ENCODE data around the gene TGFA. TPM values are rescaled to one million over a fixed set of nuclear protein-coding genes. Genes with fewer than 3 reads are reported as not detected.

TGFA gene
- polyA plus RNA-seq, 1 donor (not counting 4 experiments of a cell fraction or from before 2014, with no cell fraction given) = 51.7 TPM

DNA sequence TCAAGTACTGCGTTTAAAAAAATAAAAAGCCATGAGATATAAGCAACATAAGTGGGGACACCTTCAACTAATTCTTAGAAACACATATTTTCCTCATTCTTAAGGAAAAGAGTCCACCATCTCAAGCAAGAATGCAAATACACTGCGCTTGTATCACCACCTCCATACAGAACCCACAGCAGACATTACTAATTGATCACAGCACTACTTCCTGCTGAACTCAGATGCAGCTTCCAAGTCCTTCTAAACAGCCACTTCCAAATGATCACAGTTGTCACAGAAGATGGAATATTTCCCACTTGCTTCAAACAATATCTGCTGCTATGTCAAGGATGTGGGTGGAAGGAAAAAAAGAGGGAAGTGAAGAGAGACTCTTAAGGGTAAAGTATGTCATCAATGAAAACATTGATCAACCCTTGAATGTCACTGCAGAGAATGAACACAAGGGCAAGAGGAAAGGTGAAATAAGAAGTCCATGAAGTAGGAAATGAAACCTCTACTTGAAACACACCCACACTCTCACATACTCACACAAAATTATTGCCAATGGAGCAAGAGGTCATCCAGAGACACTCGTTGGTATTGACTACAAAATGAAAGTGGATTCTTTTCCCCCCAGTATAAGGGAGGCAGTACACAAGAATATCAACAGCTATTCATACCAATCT is 22.1 kb downstream of the TGFA start:
- H3K4me3 ChIP-seq (ENCODE audit: control insufficient read depth in 2 of 3, extremely low read depth in 1 of 3, insufficient read depth in 2 of 3, low read depth in 1 of 3, low read length in 3 of 3) = no peak overlapping the region
- FAIRE-seq (peak; percentile 49), DNase-seq (ENCODE audit: low read depth, low spot score) (no peak)
- H2AFZ ChIP-seq (ENCODE audit: control insufficient read depth, low read length) = no peak overlapping the region
- H3K4me1 ChIP-seq (ENCODE audit: control insufficient read depth, extremely low read depth, insufficient read depth, low read length) = peaks cover 43% of the 10 kb centered on the region
- no peak overlapping the region for H3K9ac ChIP-seq (ENCODE audit: control insufficient read depth, extremely low read depth, insufficient read depth, low read length)
- H3K27me3 ChIP-seq (ENCODE audit: control insufficient read depth, extremely low read depth, insufficient read depth, low read length) = no peaks in the 10 kb centered on the region
- H4K20me1 ChIP-seq (ENCODE audit: control insufficient read depth, extremely low read depth, insufficient read depth, low read length) = peaks cover 12% of the 10 kb centered on the region
- peaks cover 13% of the 10 kb centered on the region for H3K9me1 ChIP-seq (ENCODE audit: control insufficient read depth, extremely low read depth, insufficient read depth, low read length)
- H3K4me2 ChIP-seq (ENCODE audit: control insufficient read depth, extremely low read depth, insufficient read depth, low read depth, low read length) = no peak overlapping the region
- no peak for TF ChIP-seq EZH2 (IDR thresholded peaks at IDR 0.05; ENCODE audit: low read length)
- TF ChIP-seq, protein P1, sequence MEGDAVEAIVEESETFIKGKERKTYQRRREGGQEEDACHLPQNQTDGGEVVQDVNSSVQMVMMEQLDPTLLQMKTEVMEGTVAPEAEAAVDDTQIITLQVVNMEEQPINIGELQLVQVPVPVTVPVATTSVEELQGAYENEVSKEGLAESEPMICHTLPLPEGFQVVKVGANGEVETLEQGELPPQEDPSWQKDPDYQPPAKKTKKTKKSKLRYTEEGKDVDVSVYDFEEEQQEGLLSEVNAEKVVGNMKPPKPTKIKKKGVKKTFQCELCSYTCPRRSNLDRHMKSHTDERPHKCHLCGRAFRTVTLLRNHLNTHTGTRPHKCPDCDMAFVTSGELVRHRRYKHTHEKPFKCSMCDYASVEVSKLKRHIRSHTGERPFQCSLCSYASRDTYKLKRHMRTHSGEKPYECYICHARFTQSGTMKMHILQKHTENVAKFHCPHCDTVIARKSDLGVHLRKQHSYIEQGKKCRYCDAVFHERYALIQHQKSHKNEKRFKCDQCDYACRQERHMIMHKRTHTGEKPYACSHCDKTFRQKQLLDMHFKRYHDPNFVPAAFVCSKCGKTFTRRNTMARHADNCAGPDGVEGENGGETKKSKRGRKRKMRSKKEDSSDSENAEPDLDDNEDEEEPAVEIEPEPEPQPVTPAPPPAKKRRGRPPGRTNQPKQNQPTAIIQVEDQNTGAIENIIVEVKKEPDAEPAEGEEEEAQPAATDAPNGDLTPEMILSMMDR (optimal IDR thresholded peaks at IDR 0.05 in 1 of 3, IDR thresholded peaks at IDR 0.05 in 1 of 3, conservative IDR thresholded peaks at IDR 0.05 in 1 of 3; ENCODE audit: extremely low read depth in 1 of 3, insufficient read depth in 2 of 3, low read length in 3 of 3) = no peak
- dilution Hi-C loops (cut with MboI; ENCODE audit: extremely low pct_ligation_motif_present, low sequenced_read_pairs) = no loop called here
- H3K79me2 ChIP-seq (ENCODE audit: control insufficient read depth, insufficient read depth, low read length) = peaks cover 100% of the 10 kb centered on the region
- H3K27ac ChIP-seq (ENCODE audit: control insufficient read depth, insufficient read depth, low read length) = no peak overlapping the region
- H3K9me3 ChIP-seq (ENCODE audit: control insufficient read depth, low read depth, low read length) = no peaks in the 10 kb centered on the region
- H3K36me3 ChIP-seq (ENCODE audit: control insufficient read depth in 2 of 2, extremely low read depth in 1 of 2, insufficient read depth in 2 of 2, low read length in 2 of 2) = peaks cover 2 to 12% of the 10 kb centered on the region in 2 experiments

DNA sequence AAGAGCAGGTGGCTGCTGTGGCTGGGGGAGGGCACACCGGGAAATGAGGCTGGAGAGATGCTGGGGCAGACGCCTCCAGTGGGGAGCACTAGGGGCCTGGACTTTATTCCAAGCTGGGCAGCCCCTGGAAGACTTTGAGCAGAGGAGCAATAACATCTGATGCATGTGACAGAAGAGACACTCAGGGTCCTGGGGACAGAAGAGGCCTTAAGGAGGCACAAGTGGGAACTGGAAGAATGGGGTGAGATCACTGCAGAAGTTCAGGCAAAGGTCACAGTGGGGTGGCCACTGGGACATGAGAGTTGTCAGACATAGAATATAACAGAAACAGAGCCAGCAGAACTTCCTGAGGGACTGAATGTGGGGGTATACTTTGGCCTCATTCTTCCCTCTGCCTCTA is 24.0 kb downstream of the TGFA start:
- H3K4me1 ChIP-seq (ENCODE audit: control insufficient read depth, extremely low read depth, insufficient read depth, low read length) = peaks cover 58% of the 10 kb centered on the region

More for the DNA sequence above, 24.0 kb downstream of the TGFA start:
- H3K27ac ChIP-seq (ENCODE audit: control insufficient read depth, insufficient read depth, low read length) = no peak overlapping the region
- peaks cover 92% of the 10 kb centered on the region for H3K79me2 ChIP-seq (ENCODE audit: control insufficient read depth, insufficient read depth, low read length)
- H3K36me3 ChIP-seq (ENCODE audit: control insufficient read depth in 2 of 2, extremely low read depth in 1 of 2, insufficient read depth in 2 of 2, low read length in 2 of 2) = peaks cover 2 to 12% of the 10 kb centered on the region in 2 experiments
- H3K27me3 ChIP-seq (ENCODE audit: control insufficient read depth, extremely low read depth, insufficient read depth, low read length) = no peaks in the 10 kb centered on the region
- dilution Hi-C loops (cut with MboI; ENCODE audit: extremely low pct_ligation_motif_present, low sequenced_read_pairs) = no loop called here
- H3K4me2 ChIP-seq (ENCODE audit: control insufficient read depth, extremely low read depth, insufficient read depth, low read depth, low read length) = no peak overlapping the region
- H3K9me3 ChIP-seq (ENCODE audit: control insufficient read depth, low read depth, low read length) = no peaks in the 10 kb centered on the region
- FAIRE-seq (no peak), DNase-seq (ENCODE audit: low read depth, low spot score) (no peak)
- H3K4me3 ChIP-seq (ENCODE audit: control insufficient read depth in 2 of 3, extremely low read depth in 1 of 3, insufficient read depth in 2 of 3, low read depth in 1 of 3, low read length in 3 of 3) = no peak overlapping the region
- peaks cover 16% of the 10 kb centered on the region for H4K20me1 ChIP-seq (ENCODE audit: control insufficient read depth, extremely low read depth, insufficient read depth, low read length)
- H3K9ac ChIP-seq (ENCODE audit: control insufficient read depth, extremely low read depth, insufficient read depth, low read length) = no peak overlapping the region
- TF ChIP-seq EZH2 (IDR thresholded peaks at IDR 0.05; ENCODE audit: low read length) = no peak
- no peak overlapping the region for H2AFZ ChIP-seq (ENCODE audit: control insufficient read depth, low read length)
- H3K9me1 ChIP-seq (ENCODE audit: control insufficient read depth, extremely low read depth, insufficient read depth, low read length) = peaks cover 17% of the 10 kb centered on the region
